Left lung (tissue), 10 donors: ENCODE results near the gene CA10. TPM values are rescaled to one million over a fixed set of nuclear protein-coding genes. Genes with fewer than 3 reads are reported as not detected.

Source experiments
- ATAC-seq: fragments of 200-7000 bp; cut with Tn5 transposase; one replicate; pipeline ENCODE4 v1.9.1; 2020; ENCODE audit warnings: moderate library complexity
- DNase-seq, 4 donors: peaks; one replicate each; pipeline ENCODE4 v3.0.0-alpha.2; 2013 to 2020
- H3K27ac ChIP-seq, 2 donors: fragments of 200-600 bp; sonication (generic) in 1 of 2; one replicate each; pipeline versions ENCODE4 v1.5.0 to v1.8.0; 2020 to 2021
- H3K27me3 ChIP-seq, 2 donors: fragments of 200-600 bp; sonication (generic) in 1 of 2; one replicate each; pipeline versions ENCODE4 v1.5.0 to v1.8.0; 2020 to 2021
- H3K36me3 ChIP-seq, 2 donors: fragments of 200-600 bp; sonication (generic) in 1 of 2; one replicate each; pipeline versions ENCODE4 v1.5.0 to v1.8.0; 2020 to 2021
- H3K4me1 ChIP-seq, 2 donors: fragments of 200-600 bp; one replicate each; pipeline ENCODE4 v1.8.0; 2021
- H3K4me3 ChIP-seq, 2 donors: fragments of 200-600 bp; sonication (generic) in 1 of 2; one replicate each; pipeline versions ENCODE4 v1.5.0 to v1.8.0; 2020 to 2021; ENCODE audit warnings: mild to moderate bottlenecking in 1 of 2
- H3K9me3 ChIP-seq, 2 donors: fragments of 200-600 bp; sonication (generic) in 1 of 2; one replicate each; pipeline versions ENCODE4 v1.5.0 to v1.8.0; 2020 to 2021
- CTCF ChIP-seq, 2 donors: fragments of 200-600 bp; sonication (generic) in 1 of 2; IDR thresholded peaks; one replicate each; pipeline versions ENCODE4 v1.5.0 to v1.8.0; 2021; ENCODE audit warnings: antibody characterized with exemption in 2 of 2
- intact Hi-C, 2 donors: fragments of 100-400 bp; cut with DNase I; formaldehyde crosslinking; loops; one replicate each; pipeline versions ENCODE4 v1.11.2 to v1.14.2; 2022
- polyA plus RNA-seq, 6 donors: library from polyadenylated mRNA; unstranded; fragments of 120-200 nt; gene quantifications; one replicate each; pipeline ENCODE4 v1.2.1, GENCODE V29; 2013; ENCODE audit not compliant: insufficient read length in 6 of 6
- total RNA-seq, 2 donors: library from RNA; stranded (reverse); fragmentation: NEBNext Ultra II Directional; extraction: Animal tissue kit (Norgen Biotek cat#: 25700); gene quantifications; one replicate each; pipeline ENCODE4 v1.2.1, GENCODE V29; 2021
- donor health status: DM: no; HTN: yes; CAD: no.
- donor health status: DM: no; HTN: no; CAD: no.

The CA10 gene
- total and polyA plus RNA-seq, 8 donors: 0.06 to 0.31 TPM; not detected in 6

- Histone ChIP-seq H3K27me3 (no peaks in the 10 kb centered on the region), H3K4me3 (no peak overlapping the region), H3K27ac (no peak overlapping the region), H3K4me1 (no peaks in the 10 kb centered on the region), H3K9me3 (no peaks in the 10 kb centered on the region), H3K36me3 (no peaks in the 10 kb centered on the region)
- TF ChIP-seq CTCF (IDR thresholded peaks at IDR 0.05): no peak
- ATAC-seq (no peak), DNase-seq (no peak)
- intact Hi-C loops: no loop called here
Observed at GRCh38 chr17:52136166-52136565, 22.3 kb downstream of the CA10 start.

GRCh38 chr17:52134641-52135040 lies 23.9 kb downstream of the CA10 start:
- no peaks in the 10 kb centered on the region for H3K9me3 ChIP-seq
- no peaks in the 10 kb centered on the region for H3K4me1 ChIP-seq
- H3K27ac ChIP-seq: no peak overlapping the region
- intact Hi-C loops: no loop called here
- no peak for TF ChIP-seq CTCF (IDR thresholded peaks at IDR 0.05)
- H3K27me3 ChIP-seq: no peaks in the 10 kb centered on the region
- H3K36me3 ChIP-seq: no peaks in the 10 kb centered on the region
- H3K4me3 ChIP-seq: no peak overlapping the region
- no peak for DNase-seq
- ATAC-seq: no peak

GRCh38 chr17:52128721-52129120 lies 29.8 kb downstream of the CA10 start:
- no peak overlapping the region for H3K4me3 ChIP-seq
- no peak for DNase-seq
- H3K9me3 ChIP-seq: no peaks in the 10 kb centered on the region
- no peaks in the 10 kb centered on the region for H3K4me1 ChIP-seq
- H3K36me3 ChIP-seq: no peaks in the 10 kb centered on the region
- TF ChIP-seq CTCF (IDR thresholded peaks at IDR 0.05): no peak
- H3K27ac ChIP-seq: no peak overlapping the region
- ATAC-seq: no peak
- H3K27me3 ChIP-seq: no peaks in the 10 kb centered on the region
- intact Hi-C loops: no loop called here

GRCh38 chr17:52124993-52125392 lies 33.5 kb downstream of the CA10 start:
- ATAC-seq (no peak), DNase-seq (no peak)
- intact Hi-C loops: no loop called here
- Histone ChIP-seq H3K9me3 (no peaks in the 10 kb centered on the region), H3K27ac (no peak overlapping the region), H3K36me3 (no peaks in the 10 kb centered on the region), H3K4me3 (no peak overlapping the region), H3K27me3 (no peaks in the 10 kb centered on the region), H3K4me1 (no peaks in the 10 kb centered on the region)
- no peak for TF ChIP-seq CTCF (IDR thresholded peaks at IDR 0.05)

- Histone ChIP-seq H3K4me1 (no peaks in the 10 kb centered on the region), H3K4me3 (no peak overlapping the region), H3K27ac (no peak overlapping the region), H3K9me3 (no peaks in the 10 kb centered on the region), H3K27me3 (no peaks in the 10 kb centered on the region), H3K36me3 (no peaks in the 10 kb centered on the region)
- ATAC-seq: no peak
- no peak for TF ChIP-seq CTCF (IDR thresholded peaks at IDR 0.05)
- intact Hi-C loops: no loop called here
- no peak for DNase-seq
Observed at GRCh38 chr17:52124561-52124960, 34.0 kb downstream of the CA10 start.
